Transverse colon (tissue), 4 donors: Measurements from ENCODE around the gene ARAP1.

Source experiments
- CTCF ChIP-seq, 5 experiments: fragments of 200-600 bp in 3 of 5; fragments of 450-650 bp in 2 of 5; sonication (generic) in 3 of 5; IDR thresholded peaks; 1 replicate in 2 of 5; 2 replicates in 3 of 5; pipeline ENCODE4 v1.5.1; 2016 to 2017; ENCODE audit warnings: antibody characterized with exemption in 5 of 5, inconsistent platforms in 3 of 5, mild to moderate bottlenecking in 2 of 5, moderate library complexity in 1 of 5
- POLR2AphosphoS5 ChIP-seq, 3 donors: sonication (generic); formaldehyde crosslinking; IDR thresholded peaks; one replicate each; pipeline ENCODE4 v1.6.1; 2016; ENCODE audit warnings: antibody characterized with exemption in 3 of 3

GRCh38 chr11:72676861-72677341 is 75.3 kb downstream of the ARAP1 start:
- TF ChIP-seq POLR2AphosphoS5 (IDR thresholded peaks at IDR 0.05) (no peak), CTCF (IDR thresholded peaks at IDR 0.05) (no peak)
